ENCODE measurements around the gene F10. TPM values are rescaled to one million over a fixed set of nuclear protein-coding genes. Genes with fewer than 3 reads are reported as not detected.

Gene F10
- total and polyA plus RNA-seq, 2 of the 13 experiments (the other 11 are each of a cell fraction or from before 2014, with no cell fraction given): 58.4 to 237 TPM

GRCh38 chr13:113080361-113080831, 42.2 kb upstream of the F10 start:
- Histone ChIP-seq H3K27me3 (ENCODE audit: control insufficient read depth in 1 of 2, insufficient read depth in 2 of 2, low read length in 2 of 2) (no peaks in the 10 kb centered on the region), H3K27ac (ENCODE audit: extremely low read length, insufficient read depth, low read length) (no peak overlapping the region), H3K36me3 (replicated peaks in 1 of 2; ENCODE audit: control insufficient read depth in 1 of 2, insufficient read depth in 2 of 2, low read length in 2 of 2) (peaks cover 10 to 30% of the 10 kb centered on the region in 2 experiments; a peak in 4 of 5 replicates), H3K79me2 (ENCODE audit: insufficient read depth, low read length) (no peaks in the 10 kb centered on the region), H2AFZ (ENCODE audit: low read length) (no peak overlapping the region), H3K4me3 (replicated peaks in 1 of 3; ENCODE audit: insufficient read depth in 1 of 3, low read depth in 2 of 3, low read length in 3 of 3) (no peak overlapping the region), H3K4me2 (ENCODE audit: low read depth, low read length) (no peak overlapping the region), H3K9me3 (ENCODE audit: low read length) (no peaks in the 10 kb centered on the region), H3K4me1 (ENCODE audit: insufficient read depth, low read length) (no peaks in the 10 kb centered on the region), H4K20me1 (ENCODE audit: insufficient read depth, low read length) (no peaks in the 10 kb centered on the region), H3K9ac (ENCODE audit: insufficient read depth, low read depth, low read length) (no peak overlapping the region)
- ChIA-PET CTCF (ENCODE audit: low intra/inter-chr PET ratio, low total read pairs) (no interaction called here), POLR2A (no interaction called here)
- no peak for DNase-seq (ENCODE audit: low spot score)
- intact Hi-C loops (cut with micrococcal nuclease; ENCODE audit: unreplicated experiment): no loop called here
- 100% methylated on average over 4 of the region's 18 CpGs for WGBS (ENCODE audit: low lambda C conversion rate)
- no peak for FAIRE-seq
- no peak for TF ChIP-seq HOMEZ (CRISPR knock-in tag; IDR thresholded peaks at IDR 0.05; ENCODE audit: low read depth)
- TF ChIP-seq DRAP1 (CRISPR knock-in tag; IDR thresholded peaks at IDR 0.05): no peak
- TF ChIP-seq AGO2 (optimal IDR thresholded peaks at IDR 0.05; ENCODE audit: low read depth, low read length): peak; percentile 71
- no peak for TF ChIP-seq ZNF781 (CRISPR knock-in tag; IDR thresholded peaks at IDR 0.05; ENCODE audit: borderline replicate concordance, not compliant biosample characterization)
- TF ChIP-seq TERF1 (CRISPR knock-in tag; IDR thresholded peaks at IDR 0.05): no peak
- no peak for TF ChIP-seq YEATS2 (CRISPR knock-in tag; IDR thresholded peaks at IDR 0.05; ENCODE audit: borderline replicate concordance)
- no peak for TF ChIP-seq ZNF674 (CRISPR knock-in tag; IDR thresholded peaks at IDR 0.05; ENCODE audit: low read depth)
- TF ChIP-seq ZNF350 (CRISPR knock-in tag; IDR thresholded peaks at IDR 0.05; ENCODE audit: borderline replicate concordance, low read depth): no peak
- ATAC-seq: no peak
- in situ Hi-C loops (cut with HindIII; ENCODE audit: extremely low pct_ligation_motif_present, low pct_unique_long_range_greater_than_20kb): no loop called here
- no TSS peak for BruUV-seq (replicated peaks)
